Gastrocnemius medialis (tissue), 4 donors: ENCODE results near the gene NYNRIN. TPM values are rescaled to one million over a fixed set of nuclear protein-coding genes. Genes with fewer than 3 reads are reported as not detected.
A peak's percentile ranks its signal among the peaks of the same experiment; 100 is the strongest.

Experiments
- ATAC-seq, 2 donors: fragments of 150-250 bp; one replicate each; pipeline ENCODE4 v1.9.1; 2016
- DNase-seq, 2 donors: peaks; one replicate each; pipeline ENCODE4 v3.0.0-alpha.2; 2019
- H3K27ac ChIP-seq, 4 donors: fragments of 200-600 bp; sonication (generic); 1 replicate in 1 of 4; 2 replicates in 3 of 4; pipeline ENCODE4 v1.5.1; 2016 to 2018; ENCODE audit warnings: mild to moderate bottlenecking in 2 of 4, moderate library complexity in 1 of 4
- H3K27me3 ChIP-seq, 3 donors: fragments of 200-600 bp; sonication (generic) in 2 of 3; 1 replicate in 1 of 3; 2 replicates in 2 of 3; pipeline versions ENCODE4 v1.5.1 to v1.6.0; 2016 to 2019; ENCODE audit warnings: mild to moderate bottlenecking in 1 of 3, moderate library complexity in 1 of 3
- H3K36me3 ChIP-seq, 2 donors: fragments of 200-600 bp; sonication (generic) in 1 of 2; one replicate each; pipeline ENCODE4 v1.5.1; 2017 to 2018
- H3K4me1 ChIP-seq, 2 donors: fragments of 200-600 bp; sonication (generic) in 1 of 2; one replicate each; pipeline ENCODE4 v1.5.1; 2016 to 2017; ENCODE audit warnings: mild to moderate bottlenecking in 2 of 2
- H3K4me3 ChIP-seq, 4 donors: fragments of 200-600 bp; sonication (generic) in 3 of 4; 1 replicate in 1 of 4; 2 replicates in 3 of 4; pipeline ENCODE4 v1.5.1; 2016 to 2019; ENCODE audit warnings: mild to moderate bottlenecking in 2 of 4
- H3K9me3 ChIP-seq, 3 donors: fragments of 200-600 bp; sonication (generic) in 2 of 3; 1 replicate in 1 of 3; 2 replicates in 2 of 3; pipeline ENCODE4 v1.5.1; 2016 to 2019
- CTCF ChIP-seq, 5 experiments: fragments of 450-650 bp in 3 of 5; fragments of 200-600 bp in 2 of 5; sonication (generic) in 2 of 5; IDR thresholded peaks in 4 of 5; conservative IDR thresholded peaks in 1 of 5; 1 replicate in 4 of 5; 2 replicates in 1 of 5; pipeline ENCODE4 v1.5.1; 2016 to 2019; ENCODE audit warnings: antibody characterized with exemption in 5 of 5, mild to moderate bottlenecking in 3 of 5, moderate library complexity in 3 of 5
- POLR2A ChIP-seq, 2 donors: fragments of 450-650 bp; IDR thresholded peaks; one replicate each; pipeline ENCODE4 v1.6.1; 2017; ENCODE audit warnings: antibody characterized with exemption in 2 of 2, mild to moderate bottlenecking in 2 of 2, moderate library complexity in 2 of 2
- in situ Hi-C, 4 donors: fragments of 200-750 bp; cut with MboI; loops; one replicate each; pipeline versions ENCODE4 v1.15.0 to v1.8.0; 2017; ENCODE audit warnings: low sequenced_read_pairs in 4 of 4
- intact Hi-C: fragments of 100-400 bp; cut with DNase I; formaldehyde crosslinking; loops from one replicate; pipeline ENCODE4 v1.15.1; 2023; ENCODE audit warnings: low total_unique reads
- total RNA-seq, 4 donors: library from RNA; depleted of rRNA; stranded (reverse); fragments of >200 nt; gene quantifications; one replicate each; pipeline versions ENCODE4 v1.1.0 to v1.2.3, GENCODE V29; 2016

NYNRIN gene
- total RNA-seq, 4 donors from 2014 or later = 0.87 to 3.7 (median 2.1) TPM

GRCh38 chr14:24409192-24409591 lies 10.4 kb downstream of the NYNRIN start:
- H3K27me3 ChIP-seq = no peaks in the 10 kb centered on the region
- DNase-seq = no peak
- no peak overlapping the region for H3K4me3 ChIP-seq
- no peaks in the 10 kb centered on the region for H3K36me3 ChIP-seq
- H3K4me1 ChIP-seq = no peaks in the 10 kb centered on the region
- ATAC-seq = no peak
- no peak overlapping the region for H3K27ac ChIP-seq
- intact Hi-C loops = no loop called here
- no peaks in the 10 kb centered on the region for H3K9me3 ChIP-seq
- TF ChIP-seq POLR2A (IDR thresholded peaks at IDR 0.05) (no peak), CTCF (IDR thresholded peaks at IDR 0.05 in 4 of 5, conservative IDR thresholded peaks at IDR 0.05 in 1 of 5) (no peak)
- in situ Hi-C loops = no loop called here

DNA sequence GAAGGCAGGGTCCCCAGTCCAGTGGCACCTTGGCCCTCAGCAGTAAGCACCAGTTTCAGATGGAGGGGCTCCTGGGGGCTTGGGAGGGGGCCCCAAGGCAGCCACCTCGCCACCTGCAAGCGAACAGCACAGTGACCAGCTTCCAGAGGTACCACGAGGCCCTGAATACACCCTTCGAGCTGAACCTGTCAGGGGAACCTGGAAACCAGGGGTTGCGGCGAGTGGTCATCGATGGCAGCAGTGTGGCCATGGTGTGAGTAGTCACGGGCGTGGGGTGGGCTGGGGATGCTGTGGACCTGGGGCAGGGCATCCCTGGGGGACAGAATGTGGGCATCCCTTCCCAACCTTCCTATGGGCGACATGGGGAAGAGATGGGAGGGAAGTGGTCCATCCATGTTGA lies 11.2 kb downstream of the NYNRIN start:
- TF ChIP-seq CTCF (IDR thresholded peaks at IDR 0.05 in 4 of 5, conservative IDR thresholded peaks at IDR 0.05 in 1 of 5) (no peak), POLR2A (IDR thresholded peaks at IDR 0.05) (no peak)
- H3K9me3 ChIP-seq = no peaks in the 10 kb centered on the region
- intact Hi-C loops = no loop called here
- no peaks in the 10 kb centered on the region for H3K36me3 ChIP-seq
- H3K4me1 ChIP-seq = no peaks in the 10 kb centered on the region
- DNase-seq = no peak
- in situ Hi-C loops = no loop called here
- ATAC-seq = no peak
- H3K27ac ChIP-seq = no peak overlapping the region
- no peaks in the 10 kb centered on the region for H3K27me3 ChIP-seq
- H3K4me3 ChIP-seq = no peak overlapping the region

- Histone ChIP-seq H3K27me3 (no peaks in the 10 kb centered on the region), H3K36me3 (no peaks in the 10 kb centered on the region), H3K4me3 (no peak overlapping the region), H3K27ac (no peak overlapping the region), H3K9me3 (no peaks in the 10 kb centered on the region), H3K4me1 (no peaks in the 10 kb centered on the region)
- ATAC-seq (no peak), DNase-seq (no peak)
- in situ Hi-C loops = no loop called here
- TF ChIP-seq POLR2A (IDR thresholded peaks at IDR 0.05) = no peak
- peak in 4 of 5 experiments; percentile 28 to 48 (median 40) for TF ChIP-seq CTCF (IDR thresholded peaks at IDR 0.05 in 4 of 5, conservative IDR thresholded peaks at IDR 0.05 in 1 of 5)
- intact Hi-C loops = no loop called here
Observed at GRCh38 chr14:24411443-24412389, 12.9 kb downstream of the NYNRIN start.

GRCh38 chr14:24414077-24414476 lies 15.3 kb downstream of the NYNRIN start:
- intact Hi-C loops = no loop called here
- H3K27me3 ChIP-seq = no peaks in the 10 kb centered on the region
- no peaks in the 10 kb centered on the region for H3K9me3 ChIP-seq
- H3K27ac ChIP-seq = no peak overlapping the region
- no peaks in the 10 kb centered on the region for H3K4me1 ChIP-seq
- ATAC-seq = no peak
- DNase-seq = no peak
- in situ Hi-C loops = no loop called here
- H3K4me3 ChIP-seq = no peak overlapping the region
- TF ChIP-seq POLR2A (IDR thresholded peaks at IDR 0.05) (no peak), CTCF (IDR thresholded peaks at IDR 0.05 in 4 of 5, conservative IDR thresholded peaks at IDR 0.05 in 1 of 5) (no peak)
- no peaks in the 10 kb centered on the region for H3K36me3 ChIP-seq
